Adrenal gland (tissue), 19 donors: Measurements from ENCODE around the gene CCDC186. TPM values are rescaled to one million over a fixed set of nuclear protein-coding genes. Genes with fewer than 3 reads are reported as not detected.

Experiments
- DNase-seq, 7 donors: peaks; one replicate each; pipeline ENCODE4 v3.0.0-alpha.2; 2019 to 2020
- H3K27ac ChIP-seq, 5 donors: fragments of 200-600 bp; sonication (generic) in 4 of 5; 1 replicate in 3 of 5; 2 replicates in 2 of 5; pipeline versions ENCODE4 v1.5.1 to v1.8.0; 2016 to 2020; ENCODE audit warnings: mild to moderate bottlenecking in 1 of 5
- H3K27me3 ChIP-seq: fragments of 200-600 bp; 2 replicates; pipeline ENCODE4 v1.8.0; 2021
- H3K36me3 ChIP-seq, 2 donors: fragments of 200-600 bp; replicated peaks in 1 of 2; 1 replicate in 1 of 2; 2 replicates in 1 of 2; pipeline versions ENCODE4 v1.5.1 to v1.8.0; 2018 to 2022
- H3K4me1 ChIP-seq, 2 donors: fragments of 200-600 bp; replicated peaks in 1 of 2; 1 replicate in 1 of 2; 2 replicates in 1 of 2; pipeline versions ENCODE4 v1.5.1 to v1.8.0; 2018 to 2021
- H3K4me3 ChIP-seq, 4 donors: fragments of 200-600 bp; sonication (generic) in 3 of 4; one replicate each; pipeline ENCODE4 v1.5.1; 2016 to 2018
- H3K9me3 ChIP-seq, 3 donors: fragments of 200-600 bp; sonication (generic) in 1 of 3; replicated peaks in 1 of 3; 1 replicate in 2 of 3; 2 replicates in 1 of 3; pipeline versions ENCODE4 v1.5.1 to v1.8.0; 2016 to 2021
- POLR2A ChIP-seq, 2 donors: fragments of 450-650 bp; IDR thresholded peaks; one replicate each; pipeline ENCODE4 v1.6.1; 2017; ENCODE audit warnings: antibody characterized with exemption in 2 of 2, mild to moderate bottlenecking in 2 of 2, moderate library complexity in 1 of 2
- WGBS, 4 donors: extraction: QIAGEN DNeasy Blood & Tissue Kit in 2 of 4; methylation state at CpG; one replicate each; pipeline versions ENCODE4 v1.1.5 to v1.1.7; 2013 to 2017; 5-methylcytosine and 5-hydroxymethylcytosine counted together
- intact Hi-C, 2 donors: fragments of 100-400 bp; cut with DNase I; formaldehyde crosslinking; loops; one replicate each; pipeline versions ENCODE4 v1.14.1 to v1.15.0; 2022 to 2023
- long read RNA-seq, 10 donors: library from polyadenylated mRNA in 3 of 10; unstranded in 2 of 10; stranded (forward) in 1 of 10; transcript quantifications; one replicate each; pipeline ENCODE4 v2.0.0 and lab custom pipeline, GENCODE V29; 2021 to 2026
- polyA plus RNA-seq, 3 donors: library from polyadenylated mRNA; stranded (reverse); fragments of 200-250 nt in 2 of 3; fragments of 350-450 nt in 1 of 3; fragmentation: Illumina TruSeq in 1 of 3; extraction: RNeasy Lipid Tissue Mini Kit (QIAGEN cat#74804) in 1 of 3; gene quantifications; one replicate each; pipeline ENCODE4 v1.2.3, GENCODE V29; 2013 to 2014
- total RNA-seq, 9 donors: library from RNA; depleted of rRNA in 4 of 9; stranded (reverse); fragments of >200 nt in 4 of 9; fragments of 120-200 nt in 1 of 9; fragmentation: NEBNext Ultra II Directional in 1 of 9; extraction: Animal tissue kit (Norgen Biotek cat#: 25700) in 1 of 9; gene quantifications; one replicate each; pipeline versions ENCODE4 v1.1.0 to v1.2.4, GENCODE V29; 2013 to 2023
- TF ChIP-seq, protein P1 (sequence below), 6 experiments: fragments of 450-650 bp in 4 of 6; fragments of 200-600 bp in 2 of 6; sonication (generic) in 1 of 6; IDR thresholded peaks; 1 replicate in 5 of 6; 2 replicates in 1 of 6; pipeline versions ENCODE4 v1.5.1 to v1.8.0; 2016 to 2021; ENCODE audit warnings: antibody characterized with exemption in 6 of 6, mild to moderate bottlenecking in 2 of 6, moderate library complexity in 1 of 6
- donor health status: healthy with polysubstance abuse.
- donor health status: Bipolar disorder and iron deficiency.
- donor health status: DM: yes; HTN: yes; CAD: no.
- donor health status: DM: no; HTN: no; CAD: no.
- donor health status: DM: no; HTN: no; CAD: no.
- donor health status: DM: yes; HTN: yes; CAD: no.

CCDC186 gene
- 10 to 100 TPM in 7 of 9 donors, 1 to 10 TPM in 2; 6.4 to 20.1 (median 17.5) TPM for total RNA-seq
- 10 to 100 TPM in 1 of 3 donors, 1 to 10 TPM in 2; 1.9 to 16.4 (median 4.5) TPM for polyA plus RNA-seq
- long read RNA-seq, donor 1, full-length matches to known transcripts = 3 of 3 reads
- long read RNA-seq, donor 1, partial matches to known transcripts = 0 of 3 reads
- long read RNA-seq, donor 1, other reads (novel, unspliced or antisense) = 0 of 3 reads
- long read RNA-seq, donor 2, partial matches to known transcripts = 0 of 3 reads
- long read RNA-seq, donor 2, other reads (novel, unspliced or antisense) = 0 of 3 reads
- long read RNA-seq, donor 3, partial matches to known transcripts = 0 of 1 reads
- long read RNA-seq, donor 3, other reads (novel, unspliced or antisense) = 0 of 1 reads
- long read RNA-seq, donor 4, transcript CCDC186-202 (2 exons, 1,928 nt) = major isoform, 7 of 14 reads
- long read RNA-seq, donor 4, partial matches to known transcripts = 5 of 14 reads
- long read RNA-seq, donor 4, other reads (novel, unspliced or antisense) = 1 of 14 reads
- long read RNA-seq, donor 5, full-length matches to known transcripts = 2 of 3 reads
- long read RNA-seq, donor 5, partial matches to known transcripts = 0 of 3 reads
- long read RNA-seq, donor 5, other reads (novel, unspliced or antisense) = 1 of 3 reads
- long read RNA-seq, donor 6, transcript CCDC186-202 (2 exons, 1,928 nt) = major isoform, 11 of 16 reads
- long read RNA-seq, donor 6, partial matches to known transcripts = 2 of 16 reads
- long read RNA-seq, donor 6, other reads (novel, unspliced or antisense) = 2 of 16 reads
- long read RNA-seq, donor 7, full-length matches to known transcripts = 1 of 1 reads
- long read RNA-seq, donor 7, partial matches to known transcripts = 0 of 1 reads
- long read RNA-seq, donor 7, other reads (novel, unspliced or antisense) = 0 of 1 reads
- long read RNA-seq, donor 8, full-length matches to known transcripts = 2 of 2 reads
- long read RNA-seq, donor 8, partial matches to known transcripts = 0 of 2 reads
- long read RNA-seq, donor 8, other reads (novel, unspliced or antisense) = 0 of 2 reads
- long read RNA-seq, donor 9, partial matches to known transcripts = 0 of 2 reads
- long read RNA-seq, donor 9, other reads (novel, unspliced or antisense) = 0 of 2 reads
- long read RNA-seq, donor 10 = 0 reads

DNA sequence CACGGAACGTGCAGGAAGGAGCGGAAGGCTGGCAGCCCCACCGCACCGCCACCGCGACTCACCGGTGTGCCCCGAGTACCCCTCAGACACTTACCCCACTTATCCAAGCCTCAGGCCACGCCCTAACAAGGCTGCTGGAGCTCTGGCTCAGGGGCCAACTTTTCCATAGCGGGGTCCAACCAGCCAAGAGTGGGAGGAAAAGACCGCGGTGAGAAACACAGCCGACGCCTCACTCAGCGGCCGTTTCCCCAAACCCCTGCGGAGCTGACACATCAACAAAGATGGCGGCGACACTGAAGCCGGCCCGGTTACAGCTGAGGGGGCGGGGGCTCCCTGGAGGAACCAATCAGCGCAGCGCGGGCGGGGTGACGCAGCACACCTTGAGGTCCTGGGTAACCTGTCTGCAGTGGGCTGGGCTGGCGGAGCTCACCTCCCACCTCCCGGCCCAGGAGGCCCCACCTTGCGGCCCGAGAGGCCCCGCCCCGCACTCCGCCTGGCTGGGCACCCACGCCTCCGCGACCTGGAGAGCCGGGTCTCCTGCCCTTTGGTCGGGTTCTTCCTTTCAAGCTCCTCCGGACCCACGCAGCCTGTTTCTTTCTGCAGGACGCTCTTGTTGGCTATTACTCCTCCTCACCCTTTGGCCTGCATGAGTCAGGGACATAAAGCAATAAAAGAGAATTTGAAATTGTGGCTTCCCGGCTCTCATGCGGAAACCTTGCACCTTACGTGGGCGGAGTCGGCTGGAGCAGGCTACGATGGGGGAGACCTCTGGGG, at the start of gene CCDC186:
Gene CCDC186 (minus strand): TSS at position 283 of the 774 bp plus-strand sequence. CDS start 10,935 bp downstream, outside the sequence.
- no peaks in the 10 kb centered on the region for H3K9me3 ChIP-seq
- peaks cover 0 to 16% of the 10 kb centered on the region in 2 donors for H3K4me1 ChIP-seq
- peak within 1 kb of the TSS; percentile 64 to 90 (median 88) for H3K27ac ChIP-seq
- H3K36me3 ChIP-seq = no peaks in the 10 kb centered on the region
- intact Hi-C loops = no loop called here
- H3K27me3 ChIP-seq = no peaks in the 10 kb centered on the region
- peak within 1 kb of the TSS; percentile 53 to 88 (median 74) for H3K4me3 ChIP-seq
- TF ChIP-seq, protein P1, sequence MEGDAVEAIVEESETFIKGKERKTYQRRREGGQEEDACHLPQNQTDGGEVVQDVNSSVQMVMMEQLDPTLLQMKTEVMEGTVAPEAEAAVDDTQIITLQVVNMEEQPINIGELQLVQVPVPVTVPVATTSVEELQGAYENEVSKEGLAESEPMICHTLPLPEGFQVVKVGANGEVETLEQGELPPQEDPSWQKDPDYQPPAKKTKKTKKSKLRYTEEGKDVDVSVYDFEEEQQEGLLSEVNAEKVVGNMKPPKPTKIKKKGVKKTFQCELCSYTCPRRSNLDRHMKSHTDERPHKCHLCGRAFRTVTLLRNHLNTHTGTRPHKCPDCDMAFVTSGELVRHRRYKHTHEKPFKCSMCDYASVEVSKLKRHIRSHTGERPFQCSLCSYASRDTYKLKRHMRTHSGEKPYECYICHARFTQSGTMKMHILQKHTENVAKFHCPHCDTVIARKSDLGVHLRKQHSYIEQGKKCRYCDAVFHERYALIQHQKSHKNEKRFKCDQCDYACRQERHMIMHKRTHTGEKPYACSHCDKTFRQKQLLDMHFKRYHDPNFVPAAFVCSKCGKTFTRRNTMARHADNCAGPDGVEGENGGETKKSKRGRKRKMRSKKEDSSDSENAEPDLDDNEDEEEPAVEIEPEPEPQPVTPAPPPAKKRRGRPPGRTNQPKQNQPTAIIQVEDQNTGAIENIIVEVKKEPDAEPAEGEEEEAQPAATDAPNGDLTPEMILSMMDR (IDR thresholded peaks at IDR 0.05) = no peak
- peak; percentile 72 to 91 for TF ChIP-seq POLR2A (IDR thresholded peaks at IDR 0.05)
- WGBS, 4 donors = 0 to 1% (median 1%) methylated on average over 12 to 49 of the region's 49 CpGs
- DNase-seq = peak; percentile 95 to 99 (median 98)

DNA sequence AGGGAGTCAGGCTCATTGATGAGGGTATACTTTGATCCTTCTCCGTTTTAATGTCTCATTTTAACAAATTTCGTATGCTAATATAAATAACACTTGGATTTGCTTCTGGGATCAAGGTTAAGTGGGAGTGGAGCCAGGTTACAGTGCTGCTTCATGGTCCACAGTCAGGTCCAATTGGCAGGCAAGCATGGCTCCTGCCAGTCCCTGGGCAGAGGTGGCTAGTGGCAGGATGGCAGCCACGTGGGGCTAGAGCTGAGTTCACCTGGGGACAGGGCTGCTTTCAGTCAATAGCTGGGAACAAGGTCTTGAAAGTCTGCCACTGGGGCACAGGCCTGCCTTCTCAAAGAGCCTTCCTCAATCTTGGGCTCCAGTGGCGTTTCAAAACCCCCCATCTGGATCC, 49.1 kb upstream of the CCDC186 start:
- no peak for TF ChIP-seq POLR2A (IDR thresholded peaks at IDR 0.05)
- TF ChIP-seq, protein P1 (IDR thresholded peaks at IDR 0.05) = no peak
- no peaks in the 10 kb centered on the region for H3K9me3 ChIP-seq
- DNase-seq = no peak
- H3K36me3 ChIP-seq = no peaks in the 10 kb centered on the region
- WGBS, 4 donors = 65 to 81% (median 71%) methylated on average over 4 of the region's 4 CpGs
- H3K4me3 ChIP-seq = no peak overlapping the region
- no peak overlapping the region for H3K27ac ChIP-seq
- H3K27me3 ChIP-seq = peaks cover 28% of the 10 kb centered on the region
- intact Hi-C loops = no loop called here
- no peaks in the 10 kb centered on the region for H3K4me1 ChIP-seq

- Histone ChIP-seq H3K27me3 (peaks cover 21% of the 10 kb centered on the region), H3K4me3 (no peak overlapping the region), H3K27ac (no peak overlapping the region), H3K36me3 (no peaks in the 10 kb centered on the region), H3K9me3 (no peaks in the 10 kb centered on the region), H3K4me1 (no peaks in the 10 kb centered on the region)
- WGBS, 4 donors = 65 to 76% (median 74%) methylated on average over 4 of the region's 4 CpGs
- intact Hi-C loops = no loop called here
- TF ChIP-seq, protein P1 (IDR thresholded peaks at IDR 0.05) = no peak
- TF ChIP-seq POLR2A (IDR thresholded peaks at IDR 0.05) = no peak
- DNase-seq = no peak
Observed at GRCh38 chr10:114221235-114221634, 47.2 kb upstream of the CCDC186 start.
